ENCODE results near the gene EDC3. TPM values are rescaled to one million over a fixed set of nuclear protein-coding genes. Genes with fewer than 3 reads are reported as not detected.

Gene EDC3
- total RNA-seq, 3 donors from 2014 or later, result 30.9 to 31.9 (median 31.6) TPM

GRCh38 chr15:74616996-74617395, 78.8 kb downstream of the EDC3 start:
- intact Hi-C loops (cut with DNase I, micrococcal nuclease), result no loop called here
- no peak for TF ChIP-seq CTCF (IDR thresholded peaks at IDR 0.05)
- ATAC-seq (no peak), DNase-seq (no peak)
- peaks cover 19% of the 10 kb centered on the region for H3K36me3 ChIP-seq (ENCODE audit: low read depth)
- no peaks in the 10 kb centered on the region for H3K9me3 ChIP-seq
- no peak overlapping the region for H3K4me3 ChIP-seq
- H3K4me1 ChIP-seq (ENCODE audit: low read depth), result peaks cover 19% of the 10 kb centered on the region

- TF ChIP-seq CTCF (IDR thresholded peaks at IDR 0.05), result no peak
- Histone ChIP-seq H3K36me3 (ENCODE audit: low read depth) (peaks cover 19% of the 10 kb centered on the region), H3K4me1 (ENCODE audit: low read depth) (peaks cover 19% of the 10 kb centered on the region), H3K9me3 (no peaks in the 10 kb centered on the region), H3K4me3 (peak overlapping the region; percentile 100)
- DNase-seq (peak; percentile 90 to 91 (median 91)), ATAC-seq (peak; percentile 40)
- intact Hi-C loops (cut with DNase I, micrococcal nuclease), result no loop called here
Observed at GRCh38 chr15:74616366-74616939, 79.4 kb downstream of the EDC3 start.

GRCh38 chr15:74615508-74616365, 80.1 kb downstream of the EDC3 start, which contains the start of gene CLK3:
Gene CLK3 (plus strand): TSS chr15:74615836. CDS start chr15:74619197, 3,361 bp downstream.
- H3K4me3 ChIP-seq, result peak within 1 kb of the TSS; percentile 100
- no peak for TF ChIP-seq CTCF (IDR thresholded peaks at IDR 0.05)
- H3K36me3 ChIP-seq (ENCODE audit: low read depth), result peaks cover 19% of the 10 kb centered on the region
- ATAC-seq, result peak; percentile 88
- intact Hi-C loops (cut with DNase I, micrococcal nuclease), result no loop called here
- DNase-seq, result peak; percentile 96 to 98 (median 98)
- peaks cover 16% of the 10 kb centered on the region for H3K4me1 ChIP-seq (ENCODE audit: low read depth)
- no peaks in the 10 kb centered on the region for H3K9me3 ChIP-seq

- DNase-seq (peak; percentile 84 to 93 (median 91)), ATAC-seq (peak; percentile 68)
- Histone ChIP-seq H3K4me3 (peak overlapping the region; percentile 100), H3K4me1 (ENCODE audit: low read depth) (peaks cover 15% of the 10 kb centered on the region), H3K36me3 (ENCODE audit: low read depth) (peaks cover 11% of the 10 kb centered on the region), H3K9me3 (no peaks in the 10 kb centered on the region)
- no peak for TF ChIP-seq CTCF (IDR thresholded peaks at IDR 0.05)
- intact Hi-C loops (cut with DNase I, micrococcal nuclease), result no loop called here
Observed at GRCh38 chr15:74614744-74615507, 80.9 kb downstream of the EDC3 start.

- H3K4me1 ChIP-seq (ENCODE audit: low read depth), result peaks cover 15% of the 10 kb centered on the region
- TF ChIP-seq CTCF (IDR thresholded peaks at IDR 0.05), result no peak
- peaks cover 3% of the 10 kb centered on the region for H3K36me3 ChIP-seq (ENCODE audit: low read depth)
- no peaks in the 10 kb centered on the region for H3K9me3 ChIP-seq
- DNase-seq, result peak in 2 of 3 donors; percentile 17 to 46
- no peak for ATAC-seq
- intact Hi-C loops (cut with DNase I, micrococcal nuclease), result no loop called here
- peak overlapping the region; percentile 100 for H3K4me3 ChIP-seq
Observed at GRCh38 chr15:74613953-74614743, 81.7 kb downstream of the EDC3 start.

All from mucosa of descending colon (tissue), 3 donors.